ENCODE data around the gene FBXO44.

Gene FBXO44

DNA sequence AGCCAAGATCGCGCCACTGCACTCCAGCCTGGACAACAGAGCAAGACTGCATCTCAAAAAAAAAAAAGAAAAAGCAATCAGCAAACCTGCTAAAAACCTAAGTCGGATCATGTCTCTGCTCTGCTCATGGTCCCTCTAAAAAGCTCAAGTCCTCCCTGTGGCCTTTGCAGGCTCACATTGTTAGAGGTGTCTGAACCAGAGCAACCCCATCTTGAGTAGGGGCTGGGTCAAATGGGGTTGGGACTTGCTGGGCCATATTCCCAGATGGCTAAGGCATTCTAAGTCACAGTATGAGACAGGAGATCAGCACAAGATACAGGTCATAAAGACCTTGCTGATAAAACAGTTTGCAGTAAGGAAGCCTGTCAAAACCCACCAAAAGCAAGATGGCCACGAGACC, 33.8 kb downstream of the FBXO44 start:
- ATAC-seq: no peak
- TF ChIP-seq ZFP30 (CRISPR knock-in tag; IDR thresholded peaks at IDR 0.05) (no peak), TOX (CRISPR knock-in tag; IDR thresholded peaks at IDR 0.05; ENCODE audit: borderline replicate concordance) (no peak)
- TF ChIP-seq, protein P1, sequence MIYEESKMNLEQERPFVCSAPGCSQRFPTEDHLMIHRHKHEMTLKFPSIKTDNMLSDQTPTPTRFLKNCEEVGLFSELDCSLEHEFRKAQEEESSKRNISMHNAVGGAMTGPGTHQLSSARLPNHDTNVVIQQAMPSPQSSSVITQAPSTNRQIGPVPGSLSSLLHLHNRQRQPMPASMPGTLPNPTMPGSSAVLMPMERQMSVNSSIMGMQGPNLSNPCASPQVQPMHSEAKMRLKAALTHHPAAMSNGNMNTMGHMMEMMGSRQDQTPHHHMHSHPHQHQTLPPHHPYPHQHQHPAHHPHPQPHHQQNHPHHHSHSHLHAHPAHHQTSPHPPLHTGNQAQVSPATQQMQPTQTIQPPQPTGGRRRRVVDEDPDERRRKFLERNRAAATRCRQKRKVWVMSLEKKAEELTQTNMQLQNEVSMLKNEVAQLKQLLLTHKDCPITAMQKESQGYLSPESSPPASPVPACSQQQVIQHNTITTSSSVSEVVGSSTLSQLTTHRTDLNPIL (CRISPR knock-in tag; IDR thresholded peaks at IDR 0.05; ENCODE audit: low read depth): no peak
- TF ChIP-seq, protein P2, sequence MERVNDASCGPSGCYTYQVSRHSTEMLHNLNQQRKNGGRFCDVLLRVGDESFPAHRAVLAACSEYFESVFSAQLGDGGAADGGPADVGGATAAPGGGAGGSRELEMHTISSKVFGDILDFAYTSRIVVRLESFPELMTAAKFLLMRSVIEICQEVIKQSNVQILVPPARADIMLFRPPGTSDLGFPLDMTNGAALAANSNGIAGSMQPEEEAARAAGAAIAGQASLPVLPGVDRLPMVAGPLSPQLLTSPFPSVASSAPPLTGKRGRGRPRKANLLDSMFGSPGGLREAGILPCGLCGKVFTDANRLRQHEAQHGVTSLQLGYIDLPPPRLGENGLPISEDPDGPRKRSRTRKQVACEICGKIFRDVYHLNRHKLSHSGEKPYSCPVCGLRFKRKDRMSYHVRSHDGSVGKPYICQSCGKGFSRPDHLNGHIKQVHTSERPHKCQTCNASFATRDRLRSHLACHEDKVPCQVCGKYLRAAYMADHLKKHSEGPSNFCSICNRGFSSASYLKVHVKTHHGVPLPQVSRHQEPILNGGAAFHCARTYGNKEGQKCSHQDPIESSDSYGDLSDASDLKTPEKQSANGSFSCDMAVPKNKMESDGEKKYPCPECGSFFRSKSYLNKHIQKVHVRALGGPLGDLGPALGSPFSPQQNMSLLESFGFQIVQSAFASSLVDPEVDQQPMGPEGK (CRISPR knock-in tag; IDR thresholded peaks at IDR 0.05; ENCODE audit: borderline replicate concordance): no peak

DNA sequence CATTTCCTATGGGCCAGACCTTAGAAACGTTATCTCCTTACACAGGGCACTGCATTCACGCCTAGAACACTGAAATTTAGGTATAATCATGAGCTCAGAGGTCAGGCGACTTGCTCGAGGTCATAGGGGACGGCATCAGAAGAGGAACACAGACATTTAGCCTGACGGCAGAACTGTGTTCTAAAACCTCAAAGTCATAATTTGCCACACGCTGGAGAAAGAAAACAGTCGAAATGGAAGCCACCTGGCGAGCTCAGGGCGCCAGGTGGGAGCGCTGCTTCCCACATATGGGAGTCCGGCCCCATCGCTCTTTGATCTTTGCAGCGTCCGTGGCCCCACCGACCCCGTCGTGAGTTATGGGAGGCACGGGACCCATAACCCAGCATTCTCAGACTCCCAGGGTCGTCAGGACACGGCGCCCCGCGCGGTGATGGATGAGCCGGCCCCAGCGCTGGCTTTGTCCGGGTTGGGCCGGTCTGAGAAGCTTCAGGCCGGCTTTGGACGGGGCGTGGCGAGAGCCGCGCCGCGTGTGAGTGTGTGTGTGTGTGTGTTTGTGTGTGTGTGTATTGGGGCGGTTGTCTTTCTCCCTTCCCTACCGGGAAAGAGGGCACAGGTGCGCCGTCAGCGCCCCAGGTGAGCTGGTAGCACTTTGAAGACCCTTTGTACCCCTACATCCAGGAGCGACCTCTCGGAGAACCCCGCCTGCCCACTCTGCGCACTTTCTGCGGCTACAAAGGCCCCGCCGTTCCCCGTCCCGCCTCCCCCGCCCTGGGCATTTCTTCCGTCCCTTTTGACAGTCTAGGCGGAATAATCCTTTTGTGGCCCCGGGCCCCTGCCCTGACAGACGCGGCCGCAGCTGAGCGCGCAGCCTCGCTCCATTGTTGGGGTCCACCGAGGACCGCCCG, 36.0 kb downstream of the FBXO44 start:
- TF ChIP-seq ESRRG (CRISPR knock-in tag; IDR thresholded peaks at IDR 0.05) (no peak), ZC3H10 (CRISPR knock-in tag; IDR thresholded peaks at IDR 0.05) (no peak), OSR1 (CRISPR knock-in tag; IDR thresholded peaks at IDR 0.05) (no peak), ZFP3 (CRISPR knock-in tag; IDR thresholded peaks at IDR 0.05) (no peak)
- TF ChIP-seq, protein P3, sequence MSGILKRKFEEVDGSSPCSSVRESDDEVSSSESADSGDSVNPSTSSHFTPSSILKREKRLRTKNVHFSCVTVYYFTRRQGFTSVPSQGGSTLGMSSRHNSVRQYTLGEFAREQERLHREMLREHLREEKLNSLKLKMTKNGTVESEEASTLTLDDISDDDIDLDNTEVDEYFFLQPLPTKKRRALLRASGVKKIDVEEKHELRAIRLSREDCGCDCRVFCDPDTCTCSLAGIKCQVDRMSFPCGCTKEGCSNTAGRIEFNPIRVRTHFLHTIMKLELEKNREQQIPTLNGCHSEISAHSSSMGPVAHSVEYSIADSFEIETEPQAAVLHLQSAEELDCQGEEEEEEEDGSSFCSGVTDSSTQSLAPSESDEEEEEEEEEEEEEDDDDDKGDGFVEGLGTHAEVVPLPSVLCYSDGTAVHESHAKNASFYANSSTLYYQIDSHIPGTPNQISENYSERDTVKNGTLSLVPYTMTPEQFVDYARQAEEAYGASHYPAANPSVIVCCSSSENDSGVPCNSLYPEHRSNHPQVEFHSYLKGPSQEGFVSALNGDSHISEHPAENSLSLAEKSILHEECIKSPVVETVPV (CRISPR knock-in tag; IDR thresholded peaks at IDR 0.05): no peak
- TF ChIP-seq, protein P1 (CRISPR knock-in tag; IDR thresholded peaks at IDR 0.05; ENCODE audit: low read depth): no peak
- TF ChIP-seq, protein P4, sequence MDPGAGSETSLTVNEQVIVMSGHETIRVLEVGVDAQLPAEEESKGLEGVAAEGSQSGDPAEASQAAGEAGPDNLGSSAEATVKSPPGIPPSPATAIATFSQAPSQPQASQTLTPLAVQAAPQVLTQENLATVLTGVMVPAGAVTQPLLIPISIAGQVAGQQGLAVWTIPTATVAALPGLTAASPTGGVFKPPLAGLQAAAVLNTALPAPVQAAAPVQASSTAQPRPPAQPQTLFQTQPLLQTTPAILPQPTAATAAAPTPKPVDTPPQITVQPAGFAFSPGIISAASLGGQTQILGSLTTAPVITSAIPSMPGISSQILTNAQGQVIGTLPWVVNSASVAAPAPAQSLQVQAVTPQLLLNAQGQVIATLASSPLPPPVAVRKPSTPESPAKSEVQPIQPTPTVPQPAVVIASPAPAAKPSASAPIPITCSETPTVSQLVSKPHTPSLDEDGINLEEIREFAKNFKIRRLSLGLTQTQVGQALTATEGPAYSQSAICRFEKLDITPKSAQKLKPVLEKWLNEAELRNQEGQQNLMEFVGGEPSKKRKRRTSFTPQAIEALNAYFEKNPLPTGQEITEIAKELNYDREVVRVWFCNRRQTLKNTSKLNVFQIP (CRISPR knock-in tag; IDR thresholded peaks at IDR 0.05; ENCODE audit: borderline replicate concordance, low read depth): no peak
- no peak for ATAC-seq

DNA sequence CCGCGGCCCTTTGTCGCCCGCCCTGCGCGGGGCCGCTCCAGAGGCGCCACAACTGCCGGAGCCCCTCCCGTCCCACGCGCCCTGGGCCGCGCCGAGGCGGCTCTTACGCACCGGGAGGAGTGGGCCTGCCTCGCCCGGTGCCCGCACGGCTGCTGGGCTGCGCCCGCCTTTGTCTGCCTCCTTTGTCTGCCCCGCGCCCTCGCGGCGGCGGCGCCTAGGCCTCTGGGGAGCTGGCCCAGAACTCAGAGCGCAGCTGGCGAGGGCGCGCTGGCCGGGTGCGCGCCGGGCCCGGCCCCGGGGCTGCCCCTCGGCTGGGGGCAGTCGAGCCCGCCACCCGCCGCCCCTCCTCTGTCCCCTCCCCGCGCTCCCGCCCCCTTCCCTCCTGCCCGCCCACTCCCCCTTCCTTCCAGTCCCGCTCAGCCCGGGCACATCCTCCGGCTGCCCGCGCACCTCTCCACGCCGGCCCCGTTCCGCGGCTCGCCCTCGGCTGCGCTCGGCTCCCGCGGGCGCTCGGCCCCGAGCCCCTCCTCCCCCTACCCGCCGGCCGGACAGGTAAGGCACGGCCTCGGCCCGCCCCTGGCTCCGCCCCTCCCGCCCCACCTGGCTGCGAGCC, 36.7 kb downstream of the FBXO44 start, which contains the start of gene DRAXIN:
Gene DRAXIN (plus strand): TSS at position 409 of the 613 bp plus-strand sequence. CDS start 14,549 bp downstream, outside the sequence.
- no peak for ATAC-seq

More for the DNA sequence above, 36.7 kb downstream of the FBXO44 start, which contains the start of gene DRAXIN:
- TF ChIP-seq ZC3H10 (CRISPR knock-in tag; IDR thresholded peaks at IDR 0.05): no peak
- no peak for TF ChIP-seq GLIS3 (CRISPR knock-in tag; IDR thresholded peaks at IDR 0.05)
- TF ChIP-seq ARNTL (CRISPR knock-in tag; IDR thresholded peaks at IDR 0.05; ENCODE audit: borderline replicate concordance, low read depth): no peak
- TF ChIP-seq ZNF8 (CRISPR knock-in tag; IDR thresholded peaks at IDR 0.05): no peak
- no peak for TF ChIP-seq TOX (CRISPR knock-in tag; IDR thresholded peaks at IDR 0.05; ENCODE audit: borderline replicate concordance)
- TF ChIP-seq CSDC2 (CRISPR knock-in tag; IDR thresholded peaks at IDR 0.05): no peak
- no peak for TF ChIP-seq ISL1 (CRISPR knock-in tag; IDR thresholded peaks at IDR 0.05)
- no peak for TF ChIP-seq OSR1 (CRISPR knock-in tag; IDR thresholded peaks at IDR 0.05)
- no peak for TF ChIP-seq ZNF565 (CRISPR knock-in tag; conservative IDR thresholded peaks at IDR 0.05; ENCODE audit: low read depth)
- TF ChIP-seq, protein P3 (CRISPR knock-in tag; IDR thresholded peaks at IDR 0.05): no peak
- TF ChIP-seq, protein P1 (CRISPR knock-in tag; IDR thresholded peaks at IDR 0.05; ENCODE audit: low read depth): no peak
- TF ChIP-seq ZFP30 (CRISPR knock-in tag; IDR thresholded peaks at IDR 0.05): no peak
- TF ChIP-seq ZNF70 (CRISPR knock-in tag; IDR thresholded peaks at IDR 0.05): no peak
- TF ChIP-seq ZFP3 (CRISPR knock-in tag; IDR thresholded peaks at IDR 0.05): no peak
